Endodermal cell (in vitro differentiated cells): Measurements from ENCODE around the gene CASZ1. TPM values are rescaled to one million over a fixed set of nuclear protein-coding genes. Genes with fewer than 3 reads are reported as not detected.
A peak's percentile ranks its signal among the peaks of the same experiment; 100 is the strongest.

Experiments used
- DNase-seq: peaks from one replicate; pipeline ENCODE4 v3.0.0-alpha.2; 2017
- H3K27ac ChIP-seq: 2 replicates; pipeline ENCODE4 v1.5.1; 2013; ENCODE audit warnings: mild to moderate bottlenecking, low read depth, low read length, moderate library complexity
- H3K27me3 ChIP-seq: 2 replicates; pipeline ENCODE4 v1.6.1; 2013; ENCODE audit warnings: mild to moderate bottlenecking, low read length, moderate library complexity; ENCODE audit not compliant: insufficient read depth, control insufficient read depth, poor library complexity, severe bottlenecking
- H3K36me3 ChIP-seq: 2 replicates; pipeline ENCODE4 v1.7.0; 2013; ENCODE audit warnings: mild to moderate bottlenecking, low read length, moderate library complexity; ENCODE audit not compliant: control insufficient read depth, insufficient read depth
- H3K4me1 ChIP-seq: one replicate; pipeline ENCODE4 v1.7.0; 2013; ENCODE audit warnings: low read length; ENCODE audit not compliant: control insufficient read depth, insufficient read depth
- H3K4me3 ChIP-seq: 2 replicates; pipeline ENCODE4 v1.5.1; 2013; ENCODE audit warnings: mild to moderate bottlenecking, low read length, moderate library complexity
- H3K9ac ChIP-seq: 2 replicates; pipeline ENCODE4 v1.6.1; 2013; ENCODE audit warnings: mild to moderate bottlenecking, low read length, moderate library complexity; ENCODE audit not compliant: poor library complexity, severe bottlenecking; ENCODE audit errors: extremely low read depth
- H3K9me3 ChIP-seq: 2 replicates; pipeline ENCODE4 v1.6.1; 2013; ENCODE audit warnings: mild to moderate bottlenecking, low read length, moderate library complexity; ENCODE audit not compliant: control insufficient read depth
- H3K27ac Mint-ChIP-seq: 2 replicates; pipeline ENCODE4 v1.8.0; 2020; ENCODE audit warnings: mixed read lengths
- H3K27me3 Mint-ChIP-seq: 2 replicates; pipeline ENCODE4 v1.8.0; 2021; ENCODE audit warnings: mild to moderate bottlenecking, mixed read lengths; ENCODE audit not compliant: insufficient read depth
- H3K36me3 Mint-ChIP-seq: 2 replicates; pipeline ENCODE4 v1.8.0; 2020; ENCODE audit warnings: low read depth, mixed read lengths
- H3K4me1 Mint-ChIP-seq: 2 replicates; pipeline ENCODE4 v1.8.0; 2020; ENCODE audit warnings: mixed read lengths
- H3K4me3 Mint-ChIP-seq: 2 replicates; pipeline ENCODE4 v1.8.0; 2020; ENCODE audit warnings: mild to moderate bottlenecking, moderate library complexity, mixed read lengths
- H3K9me3 Mint-ChIP-seq: 2 replicates; pipeline ENCODE4 v1.8.0; 2020; ENCODE audit warnings: mild to moderate bottlenecking, mixed read lengths
- whole genome bisulfite sequencing, 2 experiments: methylation state at CpG; one replicate each; pipeline versions ENCODE4 v1.1.5 to v1.1.7; 2013; ENCODE audit warnings: missing lambda C conversion rate in 2 of 2, mixed read lengths in 1 of 2; ENCODE audit not compliant: insufficient coverage in 1 of 2, insufficient read length in 1 of 2; 5-methylcytosine and 5-hydroxymethylcytosine counted together
- total RNA-seq, 2 donors: library from RNA; stranded (reverse); fragmentation: NEBNext Ultra II Directional in 1 of 2; extraction: Animal tissue kit (Norgen Biotek cat#: 25700) in 1 of 2; gene quantifications; 2 replicates in 1 of 2; 3 replicates in 1 of 2; pipeline ENCODE4 v1.2.1, GENCODE V29; 2021
- TF ChIP-seq, protein P1 (sequence below): fragments of 200-600 bp; sonication (generic); conservative IDR thresholded peaks from 2 replicates; pipeline ENCODE4 v1.5.0; 2021; ENCODE audit warnings: antibody characterized with exemption, mild to moderate bottlenecking

CASZ1 gene
- total RNA-seq, 2 donors from 2014 or later: 3.5 to 5.9 TPM

DNA sequence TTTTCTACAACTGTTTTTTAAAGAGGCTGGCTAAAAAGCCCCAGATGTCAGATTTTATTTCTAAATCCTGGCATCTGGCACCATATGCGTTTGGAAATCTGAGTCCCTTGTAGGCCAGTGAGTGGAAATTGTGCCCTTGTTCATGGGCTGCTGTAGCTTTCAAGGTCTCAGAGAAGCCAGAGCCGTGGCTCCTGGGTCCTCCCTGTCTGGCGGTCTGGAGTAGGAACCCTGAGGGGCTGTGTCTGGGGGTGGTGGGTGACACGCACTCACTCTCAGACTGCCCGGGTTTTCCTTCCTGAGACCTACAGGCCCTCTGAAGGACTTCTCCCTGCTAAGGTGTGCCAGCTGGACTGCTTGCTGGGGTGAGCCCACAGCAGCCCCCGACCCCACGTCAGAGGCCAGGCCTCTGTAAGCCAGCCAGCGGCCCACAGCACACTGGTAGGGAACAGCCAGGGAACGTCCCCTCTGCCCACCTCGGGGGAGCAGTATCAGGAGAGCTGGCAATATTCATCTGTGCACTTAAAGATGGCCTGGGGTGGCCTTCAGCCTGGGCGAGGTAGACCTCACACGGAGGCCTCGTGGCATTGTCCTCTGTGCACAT is 170.2 kb downstream of the CASZ1 start:
- DNase-seq: no peak
- H3K9me3 Mint-ChIP-seq: no peaks in the 10 kb centered on the region
- H3K9ac ChIP-seq: no peak overlapping the region

DNA sequence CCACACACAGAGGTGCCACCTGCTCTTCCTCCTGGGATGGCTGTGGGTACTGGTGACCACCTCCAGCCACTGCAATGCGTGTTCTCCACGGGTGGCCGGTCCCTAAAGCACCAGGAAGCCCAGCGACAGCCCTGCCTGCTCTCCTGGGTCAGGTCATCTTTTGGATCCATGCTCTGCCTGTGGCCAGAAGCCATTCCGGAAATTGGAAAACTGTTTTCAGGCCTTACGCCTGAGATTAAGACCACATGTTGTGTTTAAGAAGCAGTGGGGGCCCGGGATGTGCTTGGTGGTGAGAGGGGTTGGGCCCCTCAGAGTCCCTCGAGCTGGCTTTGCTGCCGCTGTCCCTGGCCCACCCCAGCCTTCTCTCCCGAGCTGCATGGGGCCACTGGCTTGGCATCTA is 170.9 kb downstream of the CASZ1 start:
- Histone ChIP-seq H3K4me1 (no peaks in the 10 kb centered on the region), H3K27me3 (no peaks in the 10 kb centered on the region), H3K27ac (no peak overlapping the region), H3K36me3 (no peaks in the 10 kb centered on the region), H3K9me3 (no peaks in the 10 kb centered on the region), H3K9ac (no peak overlapping the region), H3K4me3 (no peak overlapping the region)
- Mint-ChIP-seq H3K36me3 (peaks cover 12% of the 10 kb centered on the region), H3K27me3 (no peaks in the 10 kb centered on the region), H3K27ac (no peak overlapping the region), H3K4me1 (no peaks in the 10 kb centered on the region), H3K4me3 (no peak overlapping the region), H3K9me3 (no peaks in the 10 kb centered on the region)
- TF ChIP-seq, protein P1, sequence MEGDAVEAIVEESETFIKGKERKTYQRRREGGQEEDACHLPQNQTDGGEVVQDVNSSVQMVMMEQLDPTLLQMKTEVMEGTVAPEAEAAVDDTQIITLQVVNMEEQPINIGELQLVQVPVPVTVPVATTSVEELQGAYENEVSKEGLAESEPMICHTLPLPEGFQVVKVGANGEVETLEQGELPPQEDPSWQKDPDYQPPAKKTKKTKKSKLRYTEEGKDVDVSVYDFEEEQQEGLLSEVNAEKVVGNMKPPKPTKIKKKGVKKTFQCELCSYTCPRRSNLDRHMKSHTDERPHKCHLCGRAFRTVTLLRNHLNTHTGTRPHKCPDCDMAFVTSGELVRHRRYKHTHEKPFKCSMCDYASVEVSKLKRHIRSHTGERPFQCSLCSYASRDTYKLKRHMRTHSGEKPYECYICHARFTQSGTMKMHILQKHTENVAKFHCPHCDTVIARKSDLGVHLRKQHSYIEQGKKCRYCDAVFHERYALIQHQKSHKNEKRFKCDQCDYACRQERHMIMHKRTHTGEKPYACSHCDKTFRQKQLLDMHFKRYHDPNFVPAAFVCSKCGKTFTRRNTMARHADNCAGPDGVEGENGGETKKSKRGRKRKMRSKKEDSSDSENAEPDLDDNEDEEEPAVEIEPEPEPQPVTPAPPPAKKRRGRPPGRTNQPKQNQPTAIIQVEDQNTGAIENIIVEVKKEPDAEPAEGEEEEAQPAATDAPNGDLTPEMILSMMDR: no peak
- WGBS, 2 experiments: 90 to 96% methylated on average over 7 to 10 of the region's 10 CpGs
- DNase-seq: no peak

More for the DNA sequence above, 170.2 kb downstream of the CASZ1 start:
- 91 to 100% methylated on average over 9 to 13 of the region's 13 CpGs for WGBS, 2 experiments
- peaks cover 12% of the 10 kb centered on the region for H3K36me3 Mint-ChIP-seq
- no peaks in the 10 kb centered on the region for H3K4me1 Mint-ChIP-seq
- Histone ChIP-seq H3K4me3 (no peak overlapping the region), H3K9me3 (no peaks in the 10 kb centered on the region), H3K27ac (no peak overlapping the region), H3K4me1 (no peaks in the 10 kb centered on the region), H3K36me3 (no peaks in the 10 kb centered on the region), H3K27me3 (no peaks in the 10 kb centered on the region)
- no peak overlapping the region for H3K4me3 Mint-ChIP-seq
- H3K27me3 Mint-ChIP-seq: no peaks in the 10 kb centered on the region
- no peak overlapping the region for H3K27ac Mint-ChIP-seq
- TF ChIP-seq, protein P1: no peak

DNA sequence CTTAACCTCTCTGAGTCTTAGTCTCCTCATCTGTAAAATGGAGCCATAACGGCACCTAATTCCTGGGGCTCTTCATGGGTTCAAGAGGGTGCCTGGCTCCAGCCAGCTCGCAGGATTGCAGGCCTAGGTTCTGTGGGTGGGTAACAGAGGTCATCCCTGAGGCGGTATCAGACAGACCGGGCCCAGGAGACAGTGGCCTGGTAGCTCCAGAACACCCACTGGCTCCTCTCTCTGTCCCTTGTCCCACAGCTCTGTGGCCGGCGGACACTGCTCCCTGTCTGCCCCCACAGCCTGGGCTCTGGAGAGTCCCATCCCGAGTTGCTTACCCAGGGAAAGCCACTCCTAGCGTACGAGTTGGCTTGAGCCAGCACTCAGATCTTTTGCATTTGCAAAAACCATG is 171.4 kb downstream of the CASZ1 start:
- Mint-ChIP-seq H3K27ac (no peak overlapping the region), H3K4me1 (no peaks in the 10 kb centered on the region), H3K4me3 (no peak overlapping the region), H3K9me3 (no peaks in the 10 kb centered on the region), H3K36me3 (peaks cover 12% of the 10 kb centered on the region), H3K27me3 (no peaks in the 10 kb centered on the region)
- Histone ChIP-seq H3K27me3 (no peaks in the 10 kb centered on the region), H3K4me1 (no peaks in the 10 kb centered on the region), H3K27ac (no peak overlapping the region), H3K4me3 (no peak overlapping the region), H3K36me3 (no peaks in the 10 kb centered on the region), H3K9ac (no peak overlapping the region), H3K9me3 (no peaks in the 10 kb centered on the region)
- 93 to 100% methylated on average over 4 to 9 of the region's 9 CpGs for WGBS, 2 experiments
- TF ChIP-seq, protein P1: no peak
- peak; percentile 36 for DNase-seq
